ENCODE results near the gene OR10A6.

DNA sequence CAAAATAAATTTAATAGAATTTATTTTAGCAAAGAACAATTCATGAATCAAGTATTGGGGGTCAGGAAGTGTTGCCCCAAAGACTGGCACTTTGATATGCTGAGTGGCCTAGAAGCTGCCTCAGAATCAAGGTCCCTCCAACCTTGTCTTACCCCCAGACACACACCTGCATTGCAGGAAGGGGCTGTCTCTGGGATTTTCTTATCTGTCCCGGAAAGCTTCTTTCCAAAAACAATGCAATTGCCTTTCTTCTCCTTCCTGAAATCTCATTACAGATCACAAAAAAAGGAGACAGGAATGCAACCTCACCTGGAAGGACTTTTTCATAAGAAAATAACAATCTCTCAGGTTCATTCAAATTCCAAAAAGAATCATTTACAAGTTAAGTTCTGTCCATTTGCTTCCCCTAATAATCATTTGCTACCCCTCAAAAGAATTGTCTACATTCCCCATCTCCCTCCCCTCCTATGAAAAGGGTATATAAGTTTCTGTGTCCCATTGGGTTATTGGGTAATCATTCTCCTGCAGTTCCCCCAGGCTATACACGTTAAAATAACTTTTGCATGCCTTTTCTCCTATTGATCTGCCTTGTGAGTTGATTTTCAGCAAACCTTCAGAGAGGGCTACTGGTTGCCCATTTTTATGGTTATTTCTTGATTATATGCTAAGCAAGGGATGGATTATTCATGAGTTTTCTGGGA lies 21.3 kb downstream of the OR10A6 start:
- TF ChIP-seq, protein P1, sequence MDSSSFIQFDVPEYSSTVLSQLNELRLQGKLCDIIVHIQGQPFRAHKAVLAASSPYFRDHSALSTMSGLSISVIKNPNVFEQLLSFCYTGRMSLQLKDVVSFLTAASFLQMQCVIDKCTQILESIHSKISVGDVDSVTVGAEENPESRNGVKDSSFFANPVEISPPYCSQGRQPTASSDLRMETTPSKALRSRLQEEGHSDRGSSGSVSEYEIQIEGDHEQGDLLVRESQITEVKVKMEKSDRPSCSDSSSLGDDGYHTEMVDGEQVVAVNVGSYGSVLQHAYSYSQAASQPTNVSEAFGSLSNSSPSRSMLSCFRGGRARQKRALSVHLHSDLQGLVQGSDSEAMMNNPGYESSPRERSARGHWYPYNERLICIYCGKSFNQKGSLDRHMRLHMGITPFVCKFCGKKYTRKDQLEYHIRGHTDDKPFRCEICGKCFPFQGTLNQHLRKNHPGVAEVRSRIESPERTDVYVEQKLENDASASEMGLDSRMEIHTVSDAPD (CRISPR knock-in tag; IDR thresholded peaks at IDR 0.05) = no peak
- TF ChIP-seq, protein P2, sequence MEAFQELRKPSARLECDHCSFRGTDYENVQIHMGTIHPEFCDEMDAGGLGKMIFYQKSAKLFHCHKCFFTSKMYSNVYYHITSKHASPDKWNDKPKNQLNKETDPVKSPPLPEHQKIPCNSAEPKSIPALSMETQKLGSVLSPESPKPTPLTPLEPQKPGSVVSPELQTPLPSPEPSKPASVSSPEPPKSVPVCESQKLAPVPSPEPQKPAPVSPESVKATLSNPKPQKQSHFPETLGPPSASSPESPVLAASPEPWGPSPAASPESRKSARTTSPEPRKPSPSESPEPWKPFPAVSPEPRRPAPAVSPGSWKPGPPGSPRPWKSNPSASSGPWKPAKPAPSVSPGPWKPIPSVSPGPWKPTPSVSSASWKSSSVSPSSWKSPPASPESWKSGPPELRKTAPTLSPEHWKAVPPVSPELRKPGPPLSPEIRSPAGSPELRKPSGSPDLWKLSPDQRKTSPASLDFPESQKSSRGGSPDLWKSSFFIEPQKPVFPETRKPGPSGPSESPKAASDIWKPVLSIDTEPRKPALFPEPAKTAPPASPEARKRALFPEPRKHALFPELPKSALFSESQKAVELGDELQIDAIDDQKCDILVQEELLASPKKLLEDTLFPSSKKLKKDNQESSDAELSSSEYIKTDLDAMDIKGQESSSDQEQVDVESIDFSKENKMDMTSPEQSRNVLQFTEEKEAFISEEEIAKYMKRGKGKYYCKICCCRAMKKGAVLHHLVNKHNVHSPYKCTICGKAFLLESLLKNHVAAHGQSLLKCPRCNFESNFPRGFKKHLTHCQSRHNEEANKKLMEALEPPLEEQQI (IDR thresholded peaks at IDR 0.05) = no peak
- TF ChIP-seq SP1 (CRISPR knock-in tag; IDR thresholded peaks at IDR 0.05) (no peak), RCOR1 (IDR thresholded peaks at IDR 0.05; ENCODE audit: borderline replicate concordance in 1 of 2, low read depth in 2 of 2, low read length in 2 of 2) (no peak), SMARCA5 (IDR thresholded peaks at IDR 0.05) (no peak)

Data from K562 (cell line).